Activated T-cell treated with anti-CD3 and anti-CD28 coated beads for 1 hour (primary cell): Measurements from ENCODE around the gene TNFSF10.
"Not testable (repeated sequence)": the region's sequence is repeated elsewhere in the genome, so short reads cannot be mapped to it uniquely, and the experiment has no call there.

Experiments
- DNase-seq: peaks from one replicate; pipeline ENCODE4 v3.0.0-alpha.2; 2020; ENCODE audit warnings: low read depth

The TNFSF10 gene

GRCh38 chr3:172543884-172544283 lies 20.7 kb upstream of the TNFSF10 start:
- DNase-seq: no peak

GRCh38 chr3:172543419-172543818 lies 20.2 kb upstream of the TNFSF10 start:
- DNase-seq: no peak

- DNase-seq: no peak
Measured at GRCh38 chr3:172542999-172543398, 19.8 kb upstream of the TNFSF10 start.

- no peak for DNase-seq
Measured at GRCh38 chr3:172541945-172542488, 18.8 kb upstream of the TNFSF10 start.

- no peak for DNase-seq
Measured at GRCh38 chr3:172540049-172540448, 16.8 kb upstream of the TNFSF10 start.

GRCh38 chr3:172539273-172539672 lies 16.0 kb upstream of the TNFSF10 start:
- DNase-seq: no peak

GRCh38 chr3:172538368-172539151 lies 15.3 kb upstream of the TNFSF10 start:
- no peak for DNase-seq

GRCh38 chr3:172537507-172538158 lies 14.4 kb upstream of the TNFSF10 start:
- no peak for DNase-seq

GRCh38 chr3:172536993-172537419 lies 13.8 kb upstream of the TNFSF10 start:
- DNase-seq: no peak

GRCh38 chr3:172536505-172536904 lies 13.3 kb upstream of the TNFSF10 start:
- no peak for DNase-seq

- DNase-seq: no peak
Measured at GRCh38 chr3:172530566-172530965, 7.3 kb upstream of the TNFSF10 start.

- no peak for DNase-seq
Measured at GRCh38 chr3:172530101-172530561, 6.9 kb upstream of the TNFSF10 start.

GRCh38 chr3:172528677-172529076 lies 5.4 kb upstream of the TNFSF10 start:
- no peak for DNase-seq

- DNase-seq: no peak
Measured at GRCh38 chr3:172527306-172527705, 4.1 kb upstream of the TNFSF10 start.

GRCh38 chr3:172525116-172525613 lies 1.9 kb upstream of the TNFSF10 start:
- DNase-seq: no peak

GRCh38 chr3:172524611-172525010 lies 1.4 kb upstream of the TNFSF10 start:
- DNase-seq: no peak

- DNase-seq: not testable (repeated sequence)
Measured at GRCh38 chr3:172521837-172522726, 1.1 kb downstream of the TNFSF10 start.

GRCh38 chr3:172520301-172520831 lies 2.9 kb downstream of the TNFSF10 start:
- DNase-seq: no peak

GRCh38 chr3:172519740-172520139 lies 3.5 kb downstream of the TNFSF10 start:
- no peak for DNase-seq

- DNase-seq: no peak
Measured at GRCh38 chr3:172518929-172519640, 4.1 kb downstream of the TNFSF10 start.

- DNase-seq: no peak
Measured at GRCh38 chr3:172517859-172518466, 5.3 kb downstream of the TNFSF10 start.
